H1 (cell line): Measurements from ENCODE around the gene SLC6A2. TPM values are rescaled to one million over a fixed set of nuclear protein-coding genes. Genes with fewer than 3 reads are reported as not detected.

Experiments
- CTBP2 ChIP-seq: IDR thresholded peaks from 2 replicates; pipeline ENCODE4 v1.7.0; 2011; ENCODE audit warnings: borderline replicate concordance, mild to moderate bottlenecking, moderate library complexity, mixed read lengths, low read length; ENCODE audit not compliant: insufficient read depth, insufficient read length
- JUND ChIP-seq: IDR thresholded peaks from 2 replicates; pipeline ENCODE4 v1.6.1; 2011; ENCODE audit warnings: mild to moderate bottlenecking, improper control_type of control experiment, low read length
- POLR2A ChIP-seq, 2 experiments: IDR thresholded peaks; 1 replicate in 1 of 2; 2 replicates in 1 of 2; pipeline ENCODE4 v1.6.1; 2011; ENCODE audit warnings: low read depth in 2 of 2, low read length in 2 of 2, mild to moderate bottlenecking in 2 of 2; ENCODE audit errors: control extremely low read depth in 1 of 2
- POU5F1 ChIP-seq: IDR thresholded peaks from 2 replicates; pipeline ENCODE4 v1.6.1; 2011; ENCODE audit warnings: low read depth, mild to moderate bottlenecking, low read length, moderate library complexity
- TAF1 ChIP-seq: IDR thresholded peaks from 2 replicates; pipeline ENCODE4 v1.6.1; 2011; ENCODE audit warnings: mild to moderate bottlenecking, low read depth, low read length
- TAF7 ChIP-seq: optimal IDR thresholded peaks from 2 replicates; pipeline ENCODE3; 2011; ENCODE audit warnings: low read depth, mild to moderate bottlenecking, inconsistent platforms, low read length, moderate library complexity, borderline replicate concordance
- polyA plus RNA-seq, 7 experiments: library from polyadenylated mRNA; depleted of rRNA in 3 of 7; stranded (reverse) in 5 of 7; unstranded in 2 of 7; fragments of >200 nt in 5 of 7; fragments of 200-250 nt in 2 of 7; gene quantifications; 1 replicate in 5 of 7; 2 replicates in 1 of 7; 4 replicates in 1 of 7; pipeline versions ENCODE4 v1.2.1 to v1.2.3, GENCODE V29; 2011 to 2013; ENCODE audit warnings: missing spikeins in 2 of 7, mixed read lengths in 2 of 7
- total RNA-seq: library from RNA; stranded (reverse); fragmentation: NEBNext Ultra II Directional; extraction: Animal tissue kit (Norgen Biotek cat#: 25700); gene quantifications from 2 replicates; pipeline ENCODE4 v1.2.1, GENCODE V29; 2021
- TF ChIP-seq, protein P1 (sequence below): fragments of 300-600 bp; sonication (generic); IDR thresholded peaks from 2 replicates; pipeline ENCODE4 v1.7.1; 2012; ENCODE audit warnings: low read length, moderate library complexity, mild to moderate bottlenecking, inconsistent platforms; ENCODE audit not compliant: insufficient replicate concordance
- TF ChIP-seq, protein P2 (sequence below): IDR thresholded peaks from 2 replicates; pipeline ENCODE4 v1.6.1; 2012; ENCODE audit warnings: inconsistent platforms

Gene SLC6A2
- total and polyA plus RNA-seq, 2 of the 8 experiments (the other 6 are each of a cell fraction or from before 2014, with no cell fraction given): 0.35 TPM; not detected in 1

DNA sequence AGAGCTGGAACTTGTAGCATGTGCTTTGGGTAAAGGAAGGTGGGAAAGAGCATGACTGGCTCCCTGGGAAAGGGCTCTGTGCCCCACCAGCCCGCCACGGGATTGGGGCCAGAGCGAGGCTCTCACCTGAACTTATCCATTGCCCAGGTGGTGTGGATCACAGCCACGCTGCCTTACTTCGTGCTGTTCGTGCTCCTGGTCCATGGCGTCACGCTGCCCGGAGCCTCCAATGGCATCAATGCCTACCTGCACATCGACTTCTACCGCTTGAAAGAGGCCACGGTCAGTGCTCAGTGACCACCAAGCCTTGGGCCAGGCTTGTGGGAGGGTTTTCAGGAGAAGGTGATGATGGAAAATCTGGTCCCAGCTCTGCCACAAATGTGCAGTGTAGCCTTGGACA is 36.0 kb downstream of the SLC6A2 start (continued):
- TF ChIP-seq, protein P1, sequence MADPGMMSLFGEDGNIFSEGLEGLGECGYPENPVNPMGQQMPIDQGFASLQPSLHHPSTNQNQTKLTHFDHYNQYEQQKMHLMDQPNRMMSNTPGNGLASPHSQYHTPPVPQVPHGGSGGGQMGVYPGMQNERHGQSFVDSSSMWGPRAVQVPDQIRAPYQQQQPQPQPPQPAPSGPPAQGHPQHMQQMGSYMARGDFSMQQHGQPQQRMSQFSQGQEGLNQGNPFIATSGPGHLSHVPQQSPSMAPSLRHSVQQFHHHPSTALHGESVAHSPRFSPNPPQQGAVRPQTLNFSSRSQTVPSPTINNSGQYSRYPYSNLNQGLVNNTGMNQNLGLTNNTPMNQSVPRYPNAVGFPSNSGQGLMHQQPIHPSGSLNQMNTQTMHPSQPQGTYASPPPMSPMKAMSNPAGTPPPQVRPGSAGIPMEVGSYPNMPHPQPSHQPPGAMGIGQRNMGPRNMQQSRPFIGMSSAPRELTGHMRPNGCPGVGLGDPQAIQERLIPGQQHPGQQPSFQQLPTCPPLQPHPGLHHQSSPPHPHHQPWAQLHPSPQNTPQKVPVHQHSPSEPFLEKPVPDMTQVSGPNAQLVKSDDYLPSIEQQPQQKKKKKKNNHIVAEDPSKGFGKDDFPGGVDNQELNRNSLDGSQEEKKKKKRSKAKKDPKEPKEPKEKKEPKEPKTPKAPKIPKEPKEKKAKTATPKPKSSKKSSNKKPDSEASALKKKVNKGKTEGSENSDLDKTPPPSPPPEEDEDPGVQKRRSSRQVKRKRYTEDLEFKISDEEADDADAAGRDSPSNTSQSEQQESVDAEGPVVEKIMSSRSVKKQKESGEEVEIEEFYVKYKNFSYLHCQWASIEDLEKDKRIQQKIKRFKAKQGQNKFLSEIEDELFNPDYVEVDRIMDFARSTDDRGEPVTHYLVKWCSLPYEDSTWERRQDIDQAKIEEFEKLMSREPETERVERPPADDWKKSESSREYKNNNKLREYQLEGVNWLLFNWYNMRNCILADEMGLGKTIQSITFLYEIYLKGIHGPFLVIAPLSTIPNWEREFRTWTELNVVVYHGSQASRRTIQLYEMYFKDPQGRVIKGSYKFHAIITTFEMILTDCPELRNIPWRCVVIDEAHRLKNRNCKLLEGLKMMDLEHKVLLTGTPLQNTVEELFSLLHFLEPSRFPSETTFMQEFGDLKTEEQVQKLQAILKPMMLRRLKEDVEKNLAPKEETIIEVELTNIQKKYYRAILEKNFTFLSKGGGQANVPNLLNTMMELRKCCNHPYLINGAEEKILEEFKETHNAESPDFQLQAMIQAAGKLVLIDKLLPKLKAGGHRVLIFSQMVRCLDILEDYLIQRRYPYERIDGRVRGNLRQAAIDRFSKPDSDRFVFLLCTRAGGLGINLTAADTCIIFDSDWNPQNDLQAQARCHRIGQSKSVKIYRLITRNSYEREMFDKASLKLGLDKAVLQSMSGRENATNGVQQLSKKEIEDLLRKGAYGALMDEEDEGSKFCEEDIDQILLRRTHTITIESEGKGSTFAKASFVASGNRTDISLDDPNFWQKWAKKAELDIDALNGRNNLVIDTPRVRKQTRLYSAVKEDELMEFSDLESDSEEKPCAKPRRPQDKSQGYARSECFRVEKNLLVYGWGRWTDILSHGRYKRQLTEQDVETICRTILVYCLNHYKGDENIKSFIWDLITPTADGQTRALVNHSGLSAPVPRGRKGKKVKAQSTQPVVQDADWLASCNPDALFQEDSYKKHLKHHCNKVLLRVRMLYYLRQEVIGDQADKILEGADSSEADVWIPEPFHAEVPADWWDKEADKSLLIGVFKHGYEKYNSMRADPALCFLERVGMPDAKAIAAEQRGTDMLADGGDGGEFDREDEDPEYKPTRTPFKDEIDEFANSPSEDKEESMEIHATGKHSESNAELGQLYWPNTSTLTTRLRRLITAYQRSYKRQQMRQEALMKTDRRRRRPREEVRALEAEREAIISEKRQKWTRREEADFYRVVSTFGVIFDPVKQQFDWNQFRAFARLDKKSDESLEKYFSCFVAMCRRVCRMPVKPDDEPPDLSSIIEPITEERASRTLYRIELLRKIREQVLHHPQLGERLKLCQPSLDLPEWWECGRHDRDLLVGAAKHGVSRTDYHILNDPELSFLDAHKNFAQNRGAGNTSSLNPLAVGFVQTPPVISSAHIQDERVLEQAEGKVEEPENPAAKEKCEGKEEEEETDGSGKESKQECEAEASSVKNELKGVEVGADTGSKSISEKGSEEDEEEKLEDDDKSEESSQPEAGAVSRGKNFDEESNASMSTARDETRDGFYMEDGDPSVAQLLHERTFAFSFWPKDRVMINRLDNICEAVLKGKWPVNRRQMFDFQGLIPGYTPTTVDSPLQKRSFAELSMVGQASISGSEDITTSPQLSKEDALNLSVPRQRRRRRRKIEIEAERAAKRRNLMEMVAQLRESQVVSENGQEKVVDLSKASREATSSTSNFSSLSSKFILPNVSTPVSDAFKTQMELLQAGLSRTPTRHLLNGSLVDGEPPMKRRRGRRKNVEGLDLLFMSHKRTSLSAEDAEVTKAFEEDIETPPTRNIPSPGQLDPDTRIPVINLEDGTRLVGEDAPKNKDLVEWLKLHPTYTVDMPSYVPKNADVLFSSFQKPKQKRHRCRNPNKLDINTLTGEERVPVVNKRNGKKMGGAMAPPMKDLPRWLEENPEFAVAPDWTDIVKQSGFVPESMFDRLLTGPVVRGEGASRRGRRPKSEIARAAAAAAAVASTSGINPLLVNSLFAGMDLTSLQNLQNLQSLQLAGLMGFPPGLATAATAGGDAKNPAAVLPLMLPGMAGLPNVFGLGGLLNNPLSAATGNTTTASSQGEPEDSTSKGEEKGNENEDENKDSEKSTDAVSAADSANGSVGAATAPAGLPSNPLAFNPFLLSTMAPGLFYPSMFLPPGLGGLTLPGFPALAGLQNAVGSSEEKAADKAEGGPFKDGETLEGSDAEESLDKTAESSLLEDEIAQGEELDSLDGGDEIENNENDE: no peak
- TF ChIP-seq CTBP2: no peak
- no peak for TF ChIP-seq POU5F1
- no peak for TF ChIP-seq TAF7
- TF ChIP-seq TAF1: no peak
- TF ChIP-seq JUND: no peak
- TF ChIP-seq POLR2A (IDR thresholded peaks at IDR 0.05; ENCODE audit: control extremely low read depth in 1 of 2, low read depth in 2 of 2, low read length in 2 of 2): no peak
- TF ChIP-seq, protein P2, sequence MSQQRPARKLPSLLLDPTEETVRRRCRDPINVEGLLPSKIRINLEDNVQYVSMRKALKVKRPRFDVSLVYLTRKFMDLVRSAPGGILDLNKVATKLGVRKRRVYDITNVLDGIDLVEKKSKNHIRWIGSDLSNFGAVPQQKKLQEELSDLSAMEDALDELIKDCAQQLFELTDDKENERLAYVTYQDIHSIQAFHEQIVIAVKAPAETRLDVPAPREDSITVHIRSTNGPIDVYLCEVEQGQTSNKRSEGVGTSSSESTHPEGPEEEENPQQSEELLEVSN: no peak
- TF ChIP-seq, all 59 proteins: peak for 0
